ENCODE results near the gene GPANK1. TPM values are rescaled to one million over a fixed set of nuclear protein-coding genes. Genes with fewer than 3 reads are reported as not detected.

The GPANK1 gene
- total and polyA plus RNA-seq, 2 of the 13 experiments (the other 11 are each of a cell fraction or from before 2014, with no cell fraction given) = 15.4 to 22.8 TPM

GRCh38 chr6:31680226-31681134, 15.7 kb upstream of the GPANK1 start, which contains the start of gene LY6G5C (continued):
- TF ChIP-seq, protein P1, sequence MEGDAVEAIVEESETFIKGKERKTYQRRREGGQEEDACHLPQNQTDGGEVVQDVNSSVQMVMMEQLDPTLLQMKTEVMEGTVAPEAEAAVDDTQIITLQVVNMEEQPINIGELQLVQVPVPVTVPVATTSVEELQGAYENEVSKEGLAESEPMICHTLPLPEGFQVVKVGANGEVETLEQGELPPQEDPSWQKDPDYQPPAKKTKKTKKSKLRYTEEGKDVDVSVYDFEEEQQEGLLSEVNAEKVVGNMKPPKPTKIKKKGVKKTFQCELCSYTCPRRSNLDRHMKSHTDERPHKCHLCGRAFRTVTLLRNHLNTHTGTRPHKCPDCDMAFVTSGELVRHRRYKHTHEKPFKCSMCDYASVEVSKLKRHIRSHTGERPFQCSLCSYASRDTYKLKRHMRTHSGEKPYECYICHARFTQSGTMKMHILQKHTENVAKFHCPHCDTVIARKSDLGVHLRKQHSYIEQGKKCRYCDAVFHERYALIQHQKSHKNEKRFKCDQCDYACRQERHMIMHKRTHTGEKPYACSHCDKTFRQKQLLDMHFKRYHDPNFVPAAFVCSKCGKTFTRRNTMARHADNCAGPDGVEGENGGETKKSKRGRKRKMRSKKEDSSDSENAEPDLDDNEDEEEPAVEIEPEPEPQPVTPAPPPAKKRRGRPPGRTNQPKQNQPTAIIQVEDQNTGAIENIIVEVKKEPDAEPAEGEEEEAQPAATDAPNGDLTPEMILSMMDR (CRISPR knock-in tag; IDR thresholded peaks at IDR 0.05) = peak; percentile 97
- TF ChIP-seq MTA1 (CRISPR knock-in tag; IDR thresholded peaks at IDR 0.05; ENCODE audit: borderline replicate concordance) = no peak
- no peak for TF ChIP-seq ZBTB25 (CRISPR knock-in tag; IDR thresholded peaks at IDR 0.05)
- no peak for TF ChIP-seq ZNF17 (CRISPR knock-in tag; IDR thresholded peaks at IDR 0.05)
- TF ChIP-seq, protein P2, sequence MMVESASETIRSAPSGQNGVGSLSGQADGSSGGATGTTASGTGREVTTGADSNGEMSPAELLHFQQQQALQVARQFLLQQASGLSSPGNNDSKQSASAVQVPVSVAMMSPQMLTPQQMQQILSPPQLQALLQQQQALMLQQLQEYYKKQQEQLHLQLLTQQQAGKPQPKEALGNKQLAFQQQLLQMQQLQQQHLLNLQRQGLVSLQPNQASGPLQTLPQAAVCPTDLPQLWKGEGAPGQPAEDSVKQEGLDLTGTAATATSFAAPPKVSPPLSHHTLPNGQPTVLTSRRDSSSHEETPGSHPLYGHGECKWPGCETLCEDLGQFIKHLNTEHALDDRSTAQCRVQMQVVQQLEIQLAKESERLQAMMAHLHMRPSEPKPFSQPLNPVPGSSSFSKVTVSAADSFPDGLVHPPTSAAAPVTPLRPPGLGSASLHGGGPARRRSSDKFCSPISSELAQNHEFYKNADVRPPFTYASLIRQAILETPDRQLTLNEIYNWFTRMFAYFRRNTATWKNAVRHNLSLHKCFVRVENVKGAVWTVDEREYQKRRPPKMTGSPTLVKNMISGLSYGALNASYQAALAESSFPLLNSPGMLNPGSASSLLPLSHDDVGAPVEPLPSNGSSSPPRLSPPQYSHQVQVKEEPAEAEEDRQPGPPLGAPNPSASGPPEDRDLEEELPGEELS (CRISPR knock-in tag; IDR thresholded peaks at IDR 0.05) = no peak
- peak; percentile 57 for TF ChIP-seq ZFP91 (CRISPR knock-in tag; IDR thresholded peaks at IDR 0.05; ENCODE audit: borderline replicate concordance)
- TF ChIP-seq MIXL1 (CRISPR knock-in tag; IDR thresholded peaks at IDR 0.05) = peak; percentile 58; the same call in 1 of the 2 replicates
- no peak for TF ChIP-seq MED13 (CRISPR knock-in tag; IDR thresholded peaks at IDR 0.05)
- no peak for TF ChIP-seq NR2F6 (IDR thresholded peaks at IDR 0.05)
- peak; percentile 53; the same call in 1 of the 2 replicates for TF ChIP-seq NR2F6 (CRISPR knock-in tag; IDR thresholded peaks at IDR 0.05)
- TF ChIP-seq ZNF275 (CRISPR knock-in tag; IDR thresholded peaks at IDR 0.05; ENCODE audit: borderline replicate concordance) = no peak
- TF ChIP-seq, protein P3, sequence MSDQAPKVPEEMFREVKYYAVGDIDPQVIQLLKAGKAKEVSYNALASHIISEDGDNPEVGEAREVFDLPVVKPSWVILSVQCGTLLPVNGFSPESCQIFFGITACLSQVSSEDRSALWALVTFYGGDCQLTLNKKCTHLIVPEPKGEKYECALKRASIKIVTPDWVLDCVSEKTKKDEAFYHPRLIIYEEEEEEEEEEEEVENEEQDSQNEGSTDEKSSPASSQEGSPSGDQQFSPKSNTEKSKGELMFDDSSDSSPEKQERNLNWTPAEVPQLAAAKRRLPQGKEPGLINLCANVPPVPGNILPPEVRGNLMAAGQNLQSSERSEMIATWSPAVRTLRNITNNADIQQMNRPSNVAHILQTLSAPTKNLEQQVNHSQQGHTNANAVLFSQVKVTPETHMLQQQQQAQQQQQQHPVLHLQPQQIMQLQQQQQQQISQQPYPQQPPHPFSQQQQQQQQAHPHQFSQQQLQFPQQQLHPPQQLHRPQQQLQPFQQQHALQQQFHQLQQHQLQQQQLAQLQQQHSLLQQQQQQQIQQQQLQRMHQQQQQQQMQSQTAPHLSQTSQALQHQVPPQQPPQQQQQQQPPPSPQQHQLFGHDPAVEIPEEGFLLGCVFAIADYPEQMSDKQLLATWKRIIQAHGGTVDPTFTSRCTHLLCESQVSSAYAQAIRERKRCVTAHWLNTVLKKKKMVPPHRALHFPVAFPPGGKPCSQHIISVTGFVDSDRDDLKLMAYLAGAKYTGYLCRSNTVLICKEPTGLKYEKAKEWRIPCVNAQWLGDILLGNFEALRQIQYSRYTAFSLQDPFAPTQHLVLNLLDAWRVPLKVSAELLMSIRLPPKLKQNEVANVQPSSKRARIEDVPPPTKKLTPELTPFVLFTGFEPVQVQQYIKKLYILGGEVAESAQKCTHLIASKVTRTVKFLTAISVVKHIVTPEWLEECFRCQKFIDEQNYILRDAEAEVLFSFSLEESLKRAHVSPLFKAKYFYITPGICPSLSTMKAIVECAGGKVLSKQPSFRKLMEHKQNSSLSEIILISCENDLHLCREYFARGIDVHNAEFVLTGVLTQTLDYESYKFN (CRISPR knock-in tag; conservative IDR thresholded peaks at IDR 0.05) = no peak
- no peak for TF ChIP-seq TBX3 (IDR thresholded peaks at IDR 0.05; ENCODE audit: borderline replicate concordance)
- no peak; the same call in 1 of the 2 replicates for TF ChIP-seq ZFP90 (CRISPR knock-in tag; IDR thresholded peaks at IDR 0.05; ENCODE audit: borderline replicate concordance)
- 0 out of 2 replicates have a peak, but pooled peaks have one; percentile 3 for TF ChIP-seq GABPB1 (CRISPR knock-in tag; IDR thresholded peaks at IDR 0.05)

Data from HepG2 (cell line).